ENCODE results near the gene ASXL1. TPM values are rescaled to one million over a fixed set of nuclear protein-coding genes. Genes with fewer than 3 reads are reported as not detected.

The ASXL1 gene
- total and polyA plus RNA-seq, 2 donors from 2014 or later, result 16.2 to 71.1 TPM

DNA sequence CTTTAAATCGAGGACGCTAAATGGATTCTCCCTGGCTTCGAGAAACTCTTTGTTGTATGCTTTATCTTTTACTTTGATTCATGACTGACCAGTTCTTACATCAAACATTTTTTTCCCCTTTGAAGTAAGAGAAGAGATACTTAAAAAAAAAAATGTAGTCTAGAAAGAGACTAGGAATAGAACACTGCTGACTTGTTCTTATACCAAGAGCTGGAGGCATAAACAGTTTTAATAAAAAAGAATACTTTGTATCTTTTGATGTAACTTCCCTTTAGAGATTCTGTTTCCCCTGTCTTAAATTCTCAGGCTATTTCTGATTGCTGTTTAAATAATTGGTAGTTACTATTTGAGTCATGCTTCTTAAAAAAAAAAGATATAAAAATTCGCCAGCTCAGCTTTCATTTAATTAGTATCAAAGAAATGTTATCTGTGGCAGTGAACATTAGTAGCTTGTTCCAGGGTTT is 4.8 kb downstream of the ASXL1 start:
- FAIRE-seq (no peak), DNase-seq (no peak)
- TF ChIP-seq CTCF (IDR thresholded peaks at IDR 0.05; ENCODE audit: borderline replicate concordance, extremely low read depth, insufficient read depth), result no peak
- Histone ChIP-seq H3K4me3 (ENCODE audit: low read length in 3 of 3) (no peak overlapping the region), H3K27me3 (ENCODE audit: control insufficient read depth, insufficient read depth, low read length) (no peaks in the 10 kb centered on the region), H3K9ac (ENCODE audit: low read length in 3 of 3) (no peak overlapping the region), H3K4me1 (ENCODE audit: control insufficient read depth in 2 of 3, insufficient read depth in 2 of 3, low read depth in 1 of 3, low read length in 3 of 3) (peaks cover 2 to 27% (median 13%) of the 10 kb centered on the region in 3 donors), H3K36me3 (ENCODE audit: control insufficient read depth in 2 of 3, insufficient read depth in 3 of 3, low read length in 3 of 3) (no peaks in the 10 kb centered on the region), H3K9me3 (ENCODE audit: control insufficient read depth in 2 of 3, insufficient read depth in 1 of 3, low read length in 3 of 3) (no peaks in the 10 kb centered on the region), H3K27ac (ENCODE audit: low read depth in 2 of 2, low read length in 2 of 2) (no peak overlapping the region)
- intact Hi-C loops (cut with DNase I), result no loop called here

GRCh38 chr20:32363492-32363891 is 5.4 kb downstream of the ASXL1 start:
- FAIRE-seq (no peak), DNase-seq (no peak)
- H3K4me1 ChIP-seq (ENCODE audit: control insufficient read depth in 2 of 3, insufficient read depth in 2 of 3, low read depth in 1 of 3, low read length in 3 of 3), result peaks cover 2 to 30% (median 13%) of the 10 kb centered on the region in 3 donors
- H3K9me3 ChIP-seq (ENCODE audit: control insufficient read depth in 2 of 3, insufficient read depth in 1 of 3, low read length in 3 of 3), result no peaks in the 10 kb centered on the region
- intact Hi-C loops (cut with DNase I), result no loop called here
- no peaks in the 10 kb centered on the region for H3K36me3 ChIP-seq (ENCODE audit: control insufficient read depth in 2 of 3, insufficient read depth in 3 of 3, low read length in 3 of 3)
- H3K4me3 ChIP-seq (ENCODE audit: low read length in 3 of 3), result no peak overlapping the region
- H3K9ac ChIP-seq (ENCODE audit: low read length in 3 of 3), result no peak overlapping the region
- H3K27ac ChIP-seq (ENCODE audit: low read depth in 2 of 2, low read length in 2 of 2), result no peak overlapping the region
- H3K27me3 ChIP-seq (ENCODE audit: control insufficient read depth, insufficient read depth, low read length), result no peaks in the 10 kb centered on the region
- TF ChIP-seq CTCF (IDR thresholded peaks at IDR 0.05; ENCODE audit: borderline replicate concordance, extremely low read depth, insufficient read depth), result no peak

GRCh38 chr20:32364554-32365208 is 6.5 kb downstream of the ASXL1 start:
- intact Hi-C loops (cut with DNase I), result no loop called here
- DNase-seq, result no peak
- peaks cover 2 to 33% (median 13%) of the 10 kb centered on the region in 3 donors for H3K4me1 ChIP-seq (ENCODE audit: control insufficient read depth in 2 of 3, insufficient read depth in 2 of 3, low read depth in 1 of 3, low read length in 3 of 3)

More at GRCh38 chr20:32364554-32365208, 6.5 kb downstream of the ASXL1 start:
- no peaks in the 10 kb centered on the region for H3K27me3 ChIP-seq (ENCODE audit: control insufficient read depth, insufficient read depth, low read length)
- peaks cover 0 to 5% (median 0%) of the 10 kb centered on the region in 3 donors for H3K36me3 ChIP-seq (ENCODE audit: control insufficient read depth in 2 of 3, insufficient read depth in 3 of 3, low read length in 3 of 3)
- TF ChIP-seq CTCF (IDR thresholded peaks at IDR 0.05; ENCODE audit: borderline replicate concordance, extremely low read depth, insufficient read depth), result no peak
- no peak overlapping the region for H3K4me3 ChIP-seq (ENCODE audit: low read length in 3 of 3)
- no peak overlapping the region for H3K9ac ChIP-seq (ENCODE audit: low read length in 3 of 3)
- no peak overlapping the region for H3K27ac ChIP-seq (ENCODE audit: low read depth in 2 of 2, low read length in 2 of 2)
- no peaks in the 10 kb centered on the region for H3K9me3 ChIP-seq (ENCODE audit: control insufficient read depth in 2 of 3, insufficient read depth in 1 of 3, low read length in 3 of 3)
- no peak for FAIRE-seq
